GM12873 (cell line): Measurements from ENCODE around the gene NQO1.

ENCODE experiments used
- CTCF ChIP-seq: IDR thresholded peaks from 2 replicates; pipeline ENCODE4 v1.5.1; 2012; ENCODE audit warnings: low read depth, mild to moderate bottlenecking, moderate library complexity, low read length, control low read depth; ENCODE audit not compliant: insufficient read depth; ENCODE audit errors: missing control alignments

The NQO1 gene

GRCh38 chr16:69763599-69763942, 37.2 kb upstream of the NQO1 start:
- TF ChIP-seq CTCF, result no peak

DNA sequence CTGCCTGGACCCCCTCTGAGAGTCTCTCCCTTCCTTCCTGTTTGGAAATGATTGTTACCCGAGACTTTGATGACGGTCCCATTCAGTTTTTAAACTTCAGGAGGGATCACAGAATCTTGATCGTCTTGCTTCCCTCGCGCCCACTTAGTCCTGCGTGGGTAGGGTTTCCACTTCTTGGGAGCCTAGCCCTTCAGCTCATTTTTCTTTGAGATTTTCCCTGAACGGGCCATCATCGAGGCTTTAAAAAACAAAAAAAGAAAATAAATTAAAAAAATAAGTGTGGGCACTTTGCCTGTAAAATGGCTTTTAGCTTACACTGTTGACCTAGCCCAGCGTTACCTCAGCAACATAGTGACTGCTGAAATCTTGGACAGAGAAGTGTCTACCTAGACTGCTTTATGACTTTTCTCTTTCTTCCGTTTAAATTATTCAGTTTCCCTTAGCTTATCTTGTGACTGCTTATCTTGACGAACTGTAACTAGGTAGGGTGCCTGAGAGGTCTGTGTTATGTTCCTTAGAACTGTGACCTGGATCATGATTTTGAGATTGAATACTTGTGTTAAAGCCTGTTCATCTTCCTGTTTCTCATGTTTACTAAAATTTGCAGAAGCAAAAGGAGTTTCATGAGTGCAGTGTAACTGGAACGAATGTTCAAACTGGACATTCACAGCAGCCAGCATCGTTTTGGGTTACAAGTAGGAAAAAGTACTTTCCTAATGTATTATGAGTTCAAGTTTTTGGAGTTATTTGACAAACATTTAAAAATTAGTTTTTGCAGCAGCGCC, 36.6 kb upstream of the NQO1 start:
- TF ChIP-seq CTCF, result no peak

DNA sequence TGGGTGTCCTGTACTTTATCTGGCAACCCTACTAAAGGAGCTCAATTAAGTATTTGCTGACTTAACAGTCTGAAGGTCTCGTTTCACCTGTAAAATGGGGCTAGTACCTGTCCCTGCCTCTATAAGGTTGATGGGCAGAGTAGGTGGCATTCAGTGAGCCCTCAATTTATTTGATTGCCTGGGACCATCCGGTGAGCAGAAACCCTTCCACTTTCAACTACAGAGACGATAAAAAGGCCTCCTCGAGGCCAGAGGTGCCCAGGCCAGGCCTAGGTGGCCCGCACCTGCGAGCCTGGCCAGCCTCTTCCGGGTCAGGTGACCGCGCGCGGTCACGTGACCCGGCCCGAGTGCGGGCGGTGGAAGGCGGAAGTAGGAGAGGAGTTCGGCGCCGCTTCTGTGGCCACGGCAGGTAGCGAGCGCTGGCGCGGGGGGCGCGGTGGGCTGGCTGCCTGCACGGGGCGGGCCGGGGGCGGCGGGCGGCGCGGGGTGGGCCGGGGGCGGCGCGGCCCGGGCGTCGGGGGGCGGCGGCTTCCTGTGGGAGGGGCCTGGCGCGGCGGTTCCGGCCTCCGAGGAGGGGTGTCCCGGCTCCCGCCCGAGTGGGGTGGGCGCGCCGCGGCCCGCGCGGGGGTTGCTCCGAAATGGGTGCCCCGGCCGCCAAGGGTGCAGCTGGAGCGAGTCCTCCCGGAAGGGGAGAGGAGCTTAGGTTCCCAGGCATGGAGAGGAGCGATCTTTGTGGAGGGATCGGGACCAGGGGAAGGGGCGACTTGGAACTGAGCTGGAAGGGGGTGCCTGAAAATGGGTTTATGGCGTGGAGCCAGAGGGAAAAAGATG, 35.8 kb upstream of the NQO1 start, which contains the start of gene WWP2:
Gene WWP2, plus strand, starts transcription at position 350 of the 831 bp plus-strand sequence. CDS start 24,679 bp downstream, outside the sequence.
- TF ChIP-seq CTCF, result no peak

- TF ChIP-seq CTCF, result no peak
Measured at GRCh38 chr16:69756705-69757104, 30.3 kb upstream of the NQO1 start.

GRCh38 chr16:69754469-69755310, 28.3 kb upstream of the NQO1 start, which contains the start of gene NOB1:
NOB1 (minus strand) TSS chr16:69754926; CDS start chr16:69754910, 16 bp downstream.
- peak; percentile 99 for TF ChIP-seq CTCF

DNA sequence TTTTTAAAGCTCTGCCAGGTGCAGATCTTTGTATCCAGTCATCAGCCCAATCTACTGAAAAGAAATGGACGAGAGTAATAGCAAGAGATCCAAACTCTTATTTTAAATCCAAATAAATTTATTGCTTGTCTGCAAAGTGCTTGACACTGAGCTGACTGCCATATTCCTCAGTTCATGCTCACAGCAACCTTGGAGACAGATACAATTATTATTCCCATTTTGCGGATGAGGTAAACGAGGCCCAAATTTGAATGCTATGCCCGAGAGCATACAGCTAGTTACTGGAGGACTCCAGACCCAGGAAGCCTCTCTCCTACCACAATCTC, 27.7 kb upstream of the NQO1 start:
- no peak for TF ChIP-seq CTCF
